Adipocyte (in vitro differentiated cells): ENCODE measurements around the gene CACNA1D.
A peak's percentile ranks its signal among the peaks of the same experiment; 100 is the strongest.

Source experiments
- DNase-seq: peaks from one replicate; pipeline ENCODE4 v3.0.0-alpha.2; 2015; ENCODE audit warnings: low read depth
- H3K27me3 ChIP-seq: replicated peaks from 2 replicates; pipeline ENCODE4 v1.7.0; 2013; ENCODE audit warnings: mild to moderate bottlenecking, low read length, moderate library complexity; ENCODE audit not compliant: control insufficient read depth, insufficient read depth
- H3K36me3 ChIP-seq: 2 replicates; pipeline ENCODE4 v1.7.0; 2013; ENCODE audit warnings: low read length, mild to moderate bottlenecking, moderate library complexity; ENCODE audit not compliant: control insufficient read depth, insufficient read depth, severe bottlenecking
- H3K4me1 ChIP-seq: 2 replicates; pipeline ENCODE4 v1.7.0; 2013; ENCODE audit warnings: mild to moderate bottlenecking, low read length, moderate library complexity; ENCODE audit not compliant: control insufficient read depth, insufficient read depth
- H3K4me3 ChIP-seq: 2 replicates; pipeline ENCODE4 v1.7.0; 2013; ENCODE audit warnings: mild to moderate bottlenecking, low read length, moderate library complexity
- H3K9ac ChIP-seq: 2 replicates; pipeline ENCODE4 v1.7.0; 2013; ENCODE audit warnings: mild to moderate bottlenecking, low read length, moderate library complexity
- H3K9me3 ChIP-seq: 2 replicates; pipeline ENCODE4 v1.7.0; 2013; ENCODE audit warnings: mild to moderate bottlenecking, low read length, moderate library complexity; ENCODE audit not compliant: control insufficient read depth

The CACNA1D gene

DNA sequence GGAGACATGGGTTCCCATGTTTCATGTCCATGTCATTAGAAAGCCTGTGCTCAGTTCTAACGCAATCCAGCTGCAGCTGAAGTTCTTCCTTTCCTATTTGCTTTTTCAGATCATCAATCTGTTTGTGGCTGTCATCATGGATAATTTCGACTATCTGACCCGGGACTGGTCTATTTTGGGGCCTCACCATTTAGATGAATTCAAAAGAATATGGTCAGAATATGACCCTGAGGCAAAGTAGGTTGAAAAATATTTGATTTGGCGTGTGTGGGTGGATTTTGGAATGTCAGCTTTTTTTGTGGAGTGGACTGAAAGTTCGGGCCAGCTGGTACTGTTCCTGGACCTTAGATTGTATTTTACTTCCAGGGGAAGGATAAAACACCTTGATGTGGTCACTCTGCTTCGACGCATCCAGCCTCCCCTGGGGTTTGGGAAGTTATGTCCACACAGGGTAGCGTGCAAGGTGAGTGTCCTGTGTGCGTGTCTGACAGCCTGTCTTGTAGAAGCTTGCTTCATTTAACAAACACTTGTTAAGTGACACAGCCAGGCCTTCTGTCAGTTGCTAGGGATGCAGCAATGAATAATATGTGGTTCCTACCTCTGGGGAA is 282.2 kb downstream of the CACNA1D start:
- H3K36me3 ChIP-seq, result no peaks in the 10 kb centered on the region
- no peaks in the 10 kb centered on the region for H3K27me3 ChIP-seq
- H3K9ac ChIP-seq, result no peak overlapping the region
- no peaks in the 10 kb centered on the region for H3K9me3 ChIP-seq
- peak overlapping the region; percentile 3 for H3K4me3 ChIP-seq
- DNase-seq, result peak; percentile 64
- peaks cover 49% of the 10 kb centered on the region for H3K4me1 ChIP-seq

DNA sequence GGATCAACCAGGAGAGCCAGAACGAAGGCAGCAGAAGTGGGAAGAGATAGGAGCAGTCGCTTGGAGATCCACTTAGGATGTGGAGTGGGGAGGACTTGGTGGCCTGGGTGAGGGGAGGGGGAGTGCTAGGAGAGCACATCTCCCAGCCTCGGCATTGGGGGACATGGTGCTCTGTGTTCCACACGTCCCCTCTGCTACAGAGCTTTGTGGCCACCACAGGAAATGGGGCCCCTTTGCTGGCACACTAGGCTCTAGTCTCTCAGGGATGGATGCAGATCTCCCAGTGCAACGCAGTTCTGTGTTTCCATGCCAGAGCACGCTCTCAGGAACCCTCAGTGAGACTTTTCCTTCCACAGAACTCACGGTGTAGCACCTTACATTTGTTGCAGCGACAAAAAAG is 283.1 kb downstream of the CACNA1D start:
- no peaks in the 10 kb centered on the region for H3K27me3 ChIP-seq
- peaks cover 47% of the 10 kb centered on the region for H3K4me1 ChIP-seq
- H3K4me3 ChIP-seq, result no peak overlapping the region
- DNase-seq, result no peak
- no peaks in the 10 kb centered on the region for H3K9me3 ChIP-seq
- no peak overlapping the region for H3K9ac ChIP-seq
- H3K36me3 ChIP-seq, result no peaks in the 10 kb centered on the region

DNA sequence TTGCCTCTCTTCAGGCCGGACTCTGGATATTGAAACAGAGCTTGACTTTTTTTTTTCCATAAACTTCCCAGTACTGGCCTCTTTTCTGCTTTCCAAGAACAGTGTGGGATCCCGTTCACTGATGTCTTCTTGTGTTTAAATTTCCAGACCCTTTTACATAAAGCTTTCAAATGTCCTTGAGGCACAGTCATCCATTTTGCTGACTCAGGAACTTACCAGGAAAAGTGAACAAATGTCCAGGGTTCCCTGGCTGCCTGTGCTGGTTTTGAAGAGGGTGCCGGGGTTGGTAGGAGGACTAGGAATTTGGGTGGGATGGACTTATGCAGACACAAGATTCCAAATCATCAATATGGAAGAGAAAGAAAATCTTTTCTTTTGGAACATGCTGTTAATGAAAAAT is 283.7 kb downstream of the CACNA1D start:
- H3K4me3 ChIP-seq, result no peak overlapping the region
- H3K9me3 ChIP-seq, result no peaks in the 10 kb centered on the region
- no peak overlapping the region for H3K9ac ChIP-seq
- peaks cover 41% of the 10 kb centered on the region for H3K4me1 ChIP-seq
- H3K36me3 ChIP-seq, result no peaks in the 10 kb centered on the region
- no peak for DNase-seq
- no peaks in the 10 kb centered on the region for H3K27me3 ChIP-seq

DNA sequence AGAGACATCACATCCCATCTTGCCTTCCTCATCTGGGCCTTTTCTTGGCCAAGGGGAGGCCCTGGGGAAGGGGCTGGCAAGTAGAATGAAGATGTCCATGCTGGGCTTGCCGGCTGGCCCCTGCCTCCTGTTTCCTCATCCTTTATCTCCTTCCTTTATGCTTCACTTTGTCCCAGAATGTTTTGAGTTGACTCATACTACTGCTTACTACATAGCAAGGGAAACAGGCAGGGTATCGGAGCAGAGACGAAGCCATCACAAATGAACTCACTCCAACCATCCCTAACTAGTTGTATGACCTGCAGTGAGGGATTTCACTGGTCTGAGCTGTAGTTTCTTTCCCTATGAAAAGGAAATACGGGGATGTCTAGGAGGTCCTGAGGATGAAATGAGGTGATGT is 285.8 kb downstream of the CACNA1D start:
- Histone ChIP-seq H3K4me1 (peaks cover 29% of the 10 kb centered on the region), H3K9ac (no peak overlapping the region), H3K9me3 (no peaks in the 10 kb centered on the region), H3K36me3 (no peaks in the 10 kb centered on the region), H3K4me3 (no peak overlapping the region), H3K27me3 (no peaks in the 10 kb centered on the region)
- peak; percentile 35 for DNase-seq

DNA sequence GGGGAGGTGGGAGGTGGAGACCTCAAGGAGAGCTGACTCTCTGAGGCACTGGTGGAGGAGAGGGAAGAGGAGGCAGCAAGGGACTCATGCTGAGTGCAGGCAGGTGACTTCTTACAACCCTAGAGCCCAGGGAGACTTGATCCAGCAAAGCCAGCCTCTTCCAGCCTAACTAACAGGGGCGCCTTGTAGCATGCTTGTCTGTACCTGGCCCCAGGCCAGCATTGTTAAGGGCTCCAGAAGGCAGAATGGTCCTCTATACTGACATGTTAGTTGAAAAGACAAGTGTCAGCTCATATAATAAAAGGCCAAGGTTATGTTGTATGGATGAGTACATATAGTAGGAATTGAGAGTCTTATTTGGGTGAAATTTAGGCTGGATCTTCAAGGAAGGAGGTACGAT is 286.4 kb downstream of the CACNA1D start:
- Histone ChIP-seq H3K36me3 (no peaks in the 10 kb centered on the region), H3K9me3 (no peaks in the 10 kb centered on the region), H3K27me3 (no peaks in the 10 kb centered on the region), H3K9ac (no peak overlapping the region), H3K4me3 (no peak overlapping the region), H3K4me1 (peaks cover 26% of the 10 kb centered on the region)
- no peak for DNase-seq

DNA sequence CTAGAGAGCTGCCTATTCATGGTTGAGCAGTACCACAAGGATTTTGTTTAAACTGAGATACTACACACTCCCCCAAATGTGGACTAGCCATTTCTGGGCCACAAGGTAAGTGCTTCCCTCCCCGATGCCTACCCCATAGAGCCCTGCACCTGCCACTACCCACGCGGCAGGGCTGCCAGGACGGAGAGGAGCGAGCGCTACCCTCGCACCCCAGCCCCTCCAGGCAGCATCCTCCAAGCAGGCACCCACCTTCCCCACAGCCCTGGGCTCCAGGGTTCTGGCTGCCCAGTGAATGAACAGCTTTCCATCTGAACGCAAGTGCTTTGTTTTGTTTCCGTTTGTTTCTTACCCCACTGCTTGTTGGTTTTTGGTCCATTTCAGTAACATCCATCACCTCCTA is 292.6 kb downstream of the CACNA1D start:
- Histone ChIP-seq H3K9me3 (no peaks in the 10 kb centered on the region), H3K27me3 (no peaks in the 10 kb centered on the region), H3K9ac (no peak overlapping the region), H3K4me3 (no peak overlapping the region), H3K36me3 (no peaks in the 10 kb centered on the region), H3K4me1 (no peaks in the 10 kb centered on the region)
- no peak for DNase-seq

DNA sequence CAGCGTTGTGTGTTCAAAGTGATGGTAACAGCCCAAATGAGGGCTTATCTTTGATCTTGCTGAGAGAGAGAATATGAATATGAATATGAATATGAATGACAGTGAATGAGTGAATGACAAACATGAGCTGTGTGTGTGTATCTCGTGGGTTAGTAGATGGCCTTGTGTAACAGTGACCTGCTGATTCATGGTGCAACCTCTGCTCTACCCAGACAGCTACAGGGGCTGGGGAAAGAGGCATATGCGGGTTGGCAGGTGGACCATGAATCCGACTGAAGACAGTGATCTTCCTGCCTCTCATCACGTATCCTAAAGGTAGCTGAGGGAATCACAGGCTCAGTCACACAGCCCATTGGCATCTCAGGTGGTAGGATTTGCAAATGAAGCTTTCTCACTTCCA is 293.6 kb downstream of the CACNA1D start:
- H3K9me3 ChIP-seq, result no peaks in the 10 kb centered on the region
- no peak overlapping the region for H3K4me3 ChIP-seq
- H3K27me3 ChIP-seq, result no peaks in the 10 kb centered on the region
- no peak overlapping the region for H3K9ac ChIP-seq
- no peaks in the 10 kb centered on the region for H3K36me3 ChIP-seq
- no peak for DNase-seq
- no peaks in the 10 kb centered on the region for H3K4me1 ChIP-seq

DNA sequence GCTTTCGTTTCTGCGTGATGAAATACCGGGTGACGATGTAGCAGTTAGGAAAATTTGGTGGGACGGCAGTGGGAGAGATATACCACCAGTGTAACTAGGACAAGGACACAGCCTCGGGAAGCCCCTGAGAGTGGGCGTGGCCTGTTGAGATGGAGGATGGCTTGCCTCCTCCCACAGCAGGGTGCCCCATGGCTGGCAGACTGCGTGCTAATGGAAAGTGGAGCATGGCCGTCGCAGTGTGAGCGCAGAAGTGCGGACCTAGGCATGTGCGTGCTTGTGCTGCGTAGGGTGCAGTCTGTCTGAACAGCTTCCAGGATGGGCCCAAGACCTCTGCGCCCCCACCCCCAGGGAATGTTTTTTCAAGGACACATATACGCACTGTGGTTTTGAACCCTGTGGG is 295.0 kb downstream of the CACNA1D start:
- Histone ChIP-seq H3K9ac (no peak overlapping the region), H3K36me3 (no peaks in the 10 kb centered on the region), H3K9me3 (no peaks in the 10 kb centered on the region), H3K27me3 (no peaks in the 10 kb centered on the region), H3K4me1 (no peaks in the 10 kb centered on the region), H3K4me3 (no peak overlapping the region)
- DNase-seq, result no peak

DNA sequence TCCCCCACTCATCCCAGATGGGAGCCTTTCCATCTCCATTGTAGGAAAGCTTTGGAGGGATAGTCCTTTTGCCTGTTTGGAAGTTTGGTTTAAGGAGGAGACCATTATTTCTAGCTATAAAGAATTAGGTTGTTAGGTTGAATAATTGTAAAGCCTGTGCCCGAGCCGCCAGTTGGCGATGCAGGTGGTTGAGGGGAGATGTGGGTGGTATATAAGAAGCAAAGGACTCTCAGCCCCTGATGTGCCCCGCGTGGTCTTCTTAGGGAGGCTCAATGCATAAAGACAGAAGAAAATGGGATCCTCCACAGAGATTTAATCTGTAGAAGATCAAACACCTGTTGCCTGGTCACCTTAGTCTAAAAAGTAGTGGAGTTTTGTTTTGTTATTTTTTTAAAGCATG is 296.1 kb downstream of the CACNA1D start:
- H3K36me3 ChIP-seq, result no peaks in the 10 kb centered on the region
- no peaks in the 10 kb centered on the region for H3K4me1 ChIP-seq
- H3K9ac ChIP-seq, result no peak overlapping the region
- no peak for DNase-seq
- no peak overlapping the region for H3K4me3 ChIP-seq
- H3K9me3 ChIP-seq, result no peaks in the 10 kb centered on the region
- H3K27me3 ChIP-seq, result no peaks in the 10 kb centered on the region

DNA sequence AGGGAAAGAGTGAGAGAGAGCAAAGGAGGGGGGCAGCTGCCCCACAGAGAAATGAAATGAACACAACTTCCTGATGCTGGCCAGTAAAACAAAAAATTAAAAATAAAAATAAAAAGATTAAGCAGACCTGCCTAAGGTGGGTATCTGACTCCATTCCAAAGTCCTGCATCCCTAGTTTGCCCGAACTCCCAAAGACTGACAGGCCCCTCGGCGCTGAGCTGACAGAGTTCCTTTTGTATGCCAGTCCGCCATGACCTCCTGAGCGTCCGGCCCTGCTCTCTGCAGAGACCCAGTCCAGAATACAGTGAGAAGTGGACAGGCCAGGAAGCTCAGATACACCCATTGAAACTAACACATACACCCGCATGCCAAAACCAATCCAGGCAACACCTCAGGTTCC is 296.9 kb downstream of the CACNA1D start:
- Histone ChIP-seq H3K36me3 (no peaks in the 10 kb centered on the region), H3K9me3 (no peaks in the 10 kb centered on the region), H3K4me1 (no peaks in the 10 kb centered on the region), H3K27me3 (no peaks in the 10 kb centered on the region), H3K4me3 (no peak overlapping the region), H3K9ac (no peak overlapping the region)
- no peak for DNase-seq

DNA sequence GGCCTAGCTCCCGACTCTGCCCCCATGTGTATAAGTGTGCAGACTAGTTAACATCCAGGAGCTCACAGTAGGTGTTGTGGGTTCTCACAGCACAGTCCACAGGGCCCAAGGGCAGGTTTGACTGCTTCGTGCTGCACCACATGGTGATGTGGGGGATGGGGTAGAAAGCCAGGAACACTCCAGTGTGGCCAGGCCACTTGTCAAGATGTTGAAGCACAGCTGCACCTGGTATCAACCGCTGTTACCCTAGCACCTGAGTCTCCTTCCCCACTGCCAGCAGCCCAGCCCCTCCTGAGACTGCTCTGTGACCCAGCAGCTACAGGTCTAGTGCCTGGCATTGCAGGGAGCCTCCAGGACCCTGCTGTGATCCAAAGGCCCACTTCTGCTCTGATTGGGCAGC is 298.5 kb downstream of the CACNA1D start:
- H3K4me1 ChIP-seq, result no peaks in the 10 kb centered on the region
- no peak for DNase-seq
- H3K27me3 ChIP-seq, result no peaks in the 10 kb centered on the region
- no peak overlapping the region for H3K4me3 ChIP-seq
- H3K9ac ChIP-seq, result no peak overlapping the region
- H3K36me3 ChIP-seq, result no peaks in the 10 kb centered on the region
- H3K9me3 ChIP-seq, result no peaks in the 10 kb centered on the region

DNA sequence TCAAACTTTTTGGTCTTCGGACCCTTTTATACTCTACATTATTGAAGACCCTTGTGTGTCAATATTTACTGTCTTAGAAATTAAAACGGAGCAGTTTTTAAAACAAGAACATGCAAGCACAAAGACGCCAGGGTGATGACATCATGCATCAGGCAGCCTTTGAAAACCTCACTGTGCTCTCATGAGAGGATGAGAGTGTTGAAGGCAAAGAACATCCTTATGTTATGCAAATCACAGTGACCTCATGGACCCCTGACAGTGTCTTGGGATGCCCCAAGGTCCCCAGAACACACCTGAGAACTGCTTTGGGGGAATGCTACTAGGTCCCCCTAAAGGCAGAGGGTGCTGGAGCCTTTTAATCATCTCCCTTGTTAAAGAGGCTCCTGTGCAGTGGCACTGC is 300.2 kb downstream of the CACNA1D start:
- H3K9me3 ChIP-seq, result no peaks in the 10 kb centered on the region
- no peak overlapping the region for H3K4me3 ChIP-seq
- DNase-seq, result peak; percentile 66
- H3K9ac ChIP-seq, result no peak overlapping the region
- H3K27me3 ChIP-seq, result no peaks in the 10 kb centered on the region
- no peaks in the 10 kb centered on the region for H3K36me3 ChIP-seq
- H3K4me1 ChIP-seq, result no peaks in the 10 kb centered on the region
